Dendritic cell treated with granulocyte-macrophage colony-stimulating factor and Interleukin-4, amounts not matched to agents 40 ng/mL and 50 ng/mL, for 4 days (primary cell): ENCODE data around the gene SGCG.

Experiments used
- H3K27ac Mint-ChIP-seq: one replicate; pipeline ENCODE4 v1.8.0; 2022; ENCODE audit warnings: mild to moderate bottlenecking, mixed read lengths
- H3K27me3 Mint-ChIP-seq: one replicate; pipeline ENCODE4 v1.8.0; 2022; ENCODE audit warnings: mild to moderate bottlenecking, mixed read lengths
- H3K36me3 Mint-ChIP-seq: one replicate; pipeline ENCODE4 v1.8.0; 2022; ENCODE audit warnings: low read depth, mixed read lengths
- H3K4me1 Mint-ChIP-seq: one replicate; pipeline ENCODE4 v1.8.0; 2022; ENCODE audit warnings: low read depth, mixed read lengths
- H3K4me3 Mint-ChIP-seq: one replicate; pipeline ENCODE4 v1.8.0; 2022; ENCODE audit warnings: mild to moderate bottlenecking, moderate library complexity, mixed read lengths
- H3K9me3 Mint-ChIP-seq: one replicate; pipeline ENCODE4 v1.8.0; 2022; ENCODE audit warnings: mixed read lengths
- intact Hi-C: fragments of 100-400 bp; cut with micrococcal nuclease; formaldehyde crosslinking; loops from one replicate; pipeline ENCODE4 v1.15.0; 2022

SGCG gene

DNA sequence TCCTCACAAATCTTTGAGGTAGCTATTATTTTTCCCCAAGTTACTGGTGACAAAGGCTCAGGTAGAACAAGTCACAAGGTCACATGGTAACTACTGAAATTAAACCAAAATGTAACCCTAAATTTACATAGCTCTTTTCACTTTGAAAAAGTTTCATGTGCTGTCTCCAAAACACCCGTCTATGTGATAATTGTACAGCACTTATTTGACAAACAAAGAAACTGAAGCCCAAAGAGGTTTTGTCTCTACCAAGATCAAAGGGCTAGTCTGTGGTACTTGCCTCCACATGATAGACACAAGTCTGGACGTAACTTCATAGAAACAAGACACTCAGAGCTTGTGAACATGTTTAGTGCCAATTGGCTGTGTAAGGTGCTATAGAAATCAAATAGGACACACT is 144.4 kb downstream of the SGCG start:
- Mint-ChIP-seq H3K4me3 (no peak overlapping the region), H3K27ac (no peak overlapping the region), H3K36me3 (no peaks in the 10 kb centered on the region), H3K4me1 (no peaks in the 10 kb centered on the region), H3K27me3 (no peaks in the 10 kb centered on the region), H3K9me3 (peaks cover 6% of the 10 kb centered on the region)
- intact Hi-C loops, result no loop called here

DNA sequence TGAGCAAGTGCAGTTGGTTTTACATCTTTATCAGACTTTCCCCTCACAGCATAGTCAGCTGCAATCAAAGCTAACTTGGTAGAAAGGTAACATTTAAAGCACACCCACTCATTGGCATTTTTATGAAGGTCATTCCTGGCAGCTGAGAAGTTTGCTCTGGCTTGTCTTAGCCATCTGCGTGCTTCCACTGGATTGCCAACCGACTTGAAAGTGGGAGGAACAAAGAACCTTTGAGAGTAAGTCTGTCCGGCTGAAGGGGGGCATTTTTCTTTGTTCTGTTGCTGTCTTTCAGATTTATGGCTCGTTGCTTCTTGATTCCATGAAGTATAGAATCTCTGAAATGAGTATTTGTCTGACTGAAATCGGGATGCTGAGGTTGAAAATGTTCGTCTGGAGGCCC is 149.6 kb downstream of the SGCG start:
- no peaks in the 10 kb centered on the region for H3K27me3 Mint-ChIP-seq
- H3K36me3 Mint-ChIP-seq, result peaks cover 5% of the 10 kb centered on the region
- peaks cover 32% of the 10 kb centered on the region for H3K9me3 Mint-ChIP-seq
- no peaks in the 10 kb centered on the region for H3K4me1 Mint-ChIP-seq
- H3K27ac Mint-ChIP-seq, result no peak overlapping the region
- intact Hi-C loops, result no loop called here
- no peak overlapping the region for H3K4me3 Mint-ChIP-seq

DNA sequence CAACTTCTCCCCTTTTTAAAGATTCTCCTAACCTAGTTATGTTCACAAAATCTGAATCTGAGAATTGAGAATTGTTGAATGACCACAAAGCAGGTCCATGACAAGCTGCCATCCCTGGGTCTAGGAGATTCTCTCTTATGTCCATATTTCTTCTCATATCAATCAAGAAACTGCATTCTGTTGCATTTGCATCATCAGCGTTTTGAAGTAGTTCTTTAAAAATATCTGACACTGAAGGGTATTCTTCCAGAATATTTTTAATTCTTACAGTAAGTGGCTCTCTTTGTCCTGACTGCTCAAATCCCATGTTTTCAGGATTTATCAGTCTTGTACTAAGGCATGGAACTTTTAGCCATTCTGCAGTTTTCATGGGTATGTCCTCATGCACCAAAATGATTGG is 158.4 kb downstream of the SGCG start:
- no peak overlapping the region for H3K4me3 Mint-ChIP-seq
- intact Hi-C loops, result no loop called here
- no peak overlapping the region for H3K27ac Mint-ChIP-seq
- H3K9me3 Mint-ChIP-seq, result peaks cover 38% of the 10 kb centered on the region
- no peaks in the 10 kb centered on the region for H3K4me1 Mint-ChIP-seq
- H3K36me3 Mint-ChIP-seq, result peaks cover 28% of the 10 kb centered on the region
- no peaks in the 10 kb centered on the region for H3K27me3 Mint-ChIP-seq

DNA sequence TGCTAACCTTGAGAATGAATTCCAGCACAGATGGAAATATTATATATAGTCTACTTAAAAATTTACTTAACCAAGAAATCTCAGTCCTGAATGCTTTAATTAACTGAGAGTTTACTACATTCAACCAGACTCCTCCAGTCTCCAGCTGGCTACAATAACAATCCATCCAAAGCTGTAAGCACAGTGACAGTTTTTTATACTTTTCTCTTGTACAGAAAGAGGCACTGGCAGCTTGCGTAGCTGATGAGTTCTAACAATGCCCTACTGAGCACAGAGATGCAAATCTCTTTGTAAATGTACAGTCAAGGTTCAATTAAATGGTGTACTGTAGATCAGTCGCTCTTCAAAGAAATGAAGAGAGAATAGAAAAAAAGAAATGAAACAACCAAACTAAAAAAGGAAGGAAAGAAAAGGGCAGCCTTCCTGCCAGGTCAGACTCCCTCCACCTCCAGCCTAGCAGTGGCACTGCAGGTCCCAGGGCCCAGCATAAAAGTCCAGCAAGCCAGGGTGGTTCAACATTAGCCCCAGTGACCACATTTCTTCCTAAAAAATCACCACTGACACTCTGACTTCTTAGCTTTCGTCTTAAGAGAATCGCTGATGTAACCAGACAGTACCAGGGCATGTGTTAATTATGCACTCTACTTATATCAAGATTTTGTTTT is 164.3 kb downstream of the SGCG start:
- intact Hi-C loops, result no loop called here
- Mint-ChIP-seq H3K27me3 (no peaks in the 10 kb centered on the region), H3K4me3 (no peak overlapping the region)

DNA sequence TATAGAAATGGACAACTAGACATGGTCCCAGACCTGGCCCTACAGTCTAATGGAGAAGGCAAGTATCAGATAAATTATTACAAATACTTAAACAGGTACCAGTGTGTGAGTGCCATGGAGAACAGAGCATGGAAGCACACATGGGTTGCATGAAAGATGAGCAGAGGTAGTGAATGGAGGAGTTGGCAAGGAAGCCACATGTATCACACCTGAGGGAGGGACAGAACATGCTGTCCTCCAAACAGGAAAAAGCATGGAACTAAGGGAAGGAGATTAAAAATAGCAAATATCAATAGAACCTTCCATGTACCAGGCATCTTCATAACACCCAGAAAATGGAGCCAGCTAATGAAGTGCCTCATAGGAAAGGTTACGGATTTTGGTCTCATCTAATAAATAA is 166.8 kb downstream of the SGCG start:
- intact Hi-C loops, result no loop called here
- Mint-ChIP-seq H3K36me3 (peaks cover 81% of the 10 kb centered on the region), H3K4me3 (no peak overlapping the region)

More for the DNA sequence above, 164.3 kb downstream of the SGCG start:
- peaks cover 7% of the 10 kb centered on the region for H3K9me3 Mint-ChIP-seq
- H3K4me1 Mint-ChIP-seq, result peaks cover 5% of the 10 kb centered on the region
- no peak overlapping the region for H3K27ac Mint-ChIP-seq
- peaks cover 74% of the 10 kb centered on the region for H3K36me3 Mint-ChIP-seq

DNA sequence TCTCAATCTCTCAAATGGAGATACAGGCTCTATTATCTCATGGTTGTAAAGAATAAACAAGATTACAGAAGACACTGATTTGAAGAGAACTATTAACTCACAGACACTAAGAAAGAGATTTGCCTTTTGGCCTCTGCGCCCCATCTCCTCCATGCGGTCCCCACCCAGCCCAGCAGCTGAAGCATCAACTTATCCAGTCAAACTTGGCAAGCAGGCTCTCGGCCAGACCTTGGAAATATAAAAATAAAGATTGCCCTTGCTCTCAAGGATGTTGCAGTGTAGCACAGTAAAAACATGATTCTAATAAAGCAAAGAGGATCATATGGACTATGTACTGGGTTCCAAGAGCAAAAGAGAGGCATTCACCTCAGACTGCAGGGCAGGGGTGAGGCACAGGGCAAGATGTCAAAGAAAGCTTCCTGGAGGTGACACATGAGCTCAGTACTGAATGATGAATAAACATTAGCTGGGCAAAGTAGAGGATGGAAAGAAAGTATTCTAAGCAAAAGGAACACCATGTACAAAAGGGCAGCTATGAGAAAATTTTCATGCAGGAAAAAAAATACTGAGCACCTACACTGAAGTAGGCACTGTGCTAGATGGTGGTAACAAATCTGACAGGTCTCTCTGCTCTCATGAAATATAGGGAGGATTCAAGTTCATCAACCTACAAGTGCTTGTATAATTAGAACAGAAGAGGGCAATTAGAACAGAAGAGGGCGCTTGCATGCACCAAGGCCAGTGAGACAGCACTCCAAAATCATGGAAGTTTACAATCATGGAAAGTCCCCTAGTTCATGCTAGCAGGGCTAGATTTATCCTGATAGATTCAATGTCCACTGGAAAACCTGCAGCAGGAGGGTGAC is 167.7 kb downstream of the SGCG start:
- Mint-ChIP-seq H3K27me3 (no peaks in the 10 kb centered on the region), H3K36me3 (peaks cover 90% of the 10 kb centered on the region), H3K4me1 (peaks cover 5% of the 10 kb centered on the region), H3K9me3 (peaks cover 9% of the 10 kb centered on the region), H3K4me3 (no peak overlapping the region), H3K27ac (no peak overlapping the region)
- intact Hi-C loops, result no loop called here

More for the DNA sequence above, 166.8 kb downstream of the SGCG start:
- H3K9me3 Mint-ChIP-seq, result peaks cover 9% of the 10 kb centered on the region
- H3K27me3 Mint-ChIP-seq, result no peaks in the 10 kb centered on the region
- H3K4me1 Mint-ChIP-seq, result peaks cover 5% of the 10 kb centered on the region
- H3K27ac Mint-ChIP-seq, result no peak overlapping the region

DNA sequence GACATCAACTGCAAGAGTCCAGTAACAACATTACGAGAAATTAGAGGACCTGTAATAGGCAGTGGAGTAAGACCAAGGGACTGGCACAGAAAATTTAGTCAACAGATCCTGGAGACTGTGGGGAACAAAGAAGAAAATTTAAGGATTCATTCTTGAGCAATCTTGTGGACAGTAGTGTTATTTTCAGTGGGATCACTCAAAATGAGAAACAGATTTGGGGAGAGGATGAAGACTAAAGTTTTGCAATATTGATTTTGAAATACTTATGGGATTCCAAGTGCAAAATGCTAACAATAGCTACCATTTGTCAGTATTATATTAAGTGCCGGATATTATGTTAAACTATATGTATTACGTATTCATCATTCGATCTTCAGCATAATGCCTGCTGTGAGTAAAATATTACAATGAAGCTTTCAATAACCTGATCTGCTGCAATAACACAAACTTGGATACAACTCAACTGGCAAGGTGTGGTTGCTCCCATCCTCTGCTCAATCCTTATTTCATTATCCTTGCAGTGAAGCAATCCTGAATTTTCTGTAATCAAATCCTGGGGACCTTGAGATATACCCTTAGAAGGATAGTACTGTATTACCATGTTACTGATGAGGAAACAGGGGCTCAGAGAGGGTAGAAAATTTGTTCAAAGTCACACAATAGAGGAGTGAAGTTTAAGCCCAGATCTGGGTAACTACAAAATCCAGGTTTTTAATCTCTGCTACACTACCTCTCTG is 168.6 kb downstream of the SGCG start:
- no peaks in the 10 kb centered on the region for H3K27me3 Mint-ChIP-seq
- H3K27ac Mint-ChIP-seq, result no peak overlapping the region
- no peak overlapping the region for H3K4me3 Mint-ChIP-seq
- peaks cover 5% of the 10 kb centered on the region for H3K4me1 Mint-ChIP-seq
- H3K36me3 Mint-ChIP-seq, result peaks cover 88% of the 10 kb centered on the region
- peaks cover 9% of the 10 kb centered on the region for H3K9me3 Mint-ChIP-seq
- intact Hi-C loops, result no loop called here

DNA sequence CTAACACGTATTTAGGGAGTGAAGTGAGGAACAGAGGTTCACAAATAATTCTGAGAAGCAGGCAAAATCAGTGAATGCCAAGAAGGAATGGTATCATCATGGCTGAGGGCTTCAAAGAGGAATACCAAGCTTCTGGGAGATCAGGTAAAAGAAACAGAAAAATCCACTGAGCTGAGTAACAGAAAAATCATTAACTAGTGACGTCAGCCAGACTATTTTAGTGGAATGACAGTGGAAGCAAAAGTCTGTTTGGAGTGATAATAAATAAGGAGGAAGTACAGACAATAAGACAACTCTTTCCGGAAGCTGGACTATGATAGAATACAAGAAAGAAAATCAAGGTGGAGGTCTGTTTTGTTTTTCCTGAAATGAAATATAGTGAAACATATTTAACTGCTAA is 169.2 kb downstream of the SGCG start:
- Mint-ChIP-seq H3K27ac (no peak overlapping the region), H3K36me3 (peaks cover 91% of the 10 kb centered on the region), H3K27me3 (no peaks in the 10 kb centered on the region), H3K4me3 (no peak overlapping the region), H3K9me3 (peaks cover 9% of the 10 kb centered on the region), H3K4me1 (peaks cover 5% of the 10 kb centered on the region)
- intact Hi-C loops, result no loop called here

DNA sequence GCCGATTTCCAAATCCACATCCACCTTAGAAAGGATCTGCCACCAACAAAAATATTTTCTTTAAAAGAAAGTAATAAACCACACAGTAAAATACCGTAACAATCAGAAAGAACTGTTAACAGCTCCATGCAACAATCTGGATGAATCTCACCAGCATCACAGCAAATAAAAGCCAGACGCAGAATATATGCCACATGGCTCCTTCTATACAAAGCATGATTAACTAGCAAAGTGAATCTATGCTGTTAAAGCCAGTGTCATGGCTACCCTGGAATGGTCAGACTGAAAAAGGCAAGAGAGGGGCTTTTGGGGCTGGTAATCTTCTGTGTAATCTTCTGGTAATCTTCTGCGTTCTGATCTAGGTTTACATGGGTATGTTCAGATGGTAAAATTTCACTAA is 171.4 kb downstream of the SGCG start:
- peaks cover 92% of the 10 kb centered on the region for H3K36me3 Mint-ChIP-seq
- no peaks in the 10 kb centered on the region for H3K27me3 Mint-ChIP-seq
- intact Hi-C loops, result no loop called here

DNA sequence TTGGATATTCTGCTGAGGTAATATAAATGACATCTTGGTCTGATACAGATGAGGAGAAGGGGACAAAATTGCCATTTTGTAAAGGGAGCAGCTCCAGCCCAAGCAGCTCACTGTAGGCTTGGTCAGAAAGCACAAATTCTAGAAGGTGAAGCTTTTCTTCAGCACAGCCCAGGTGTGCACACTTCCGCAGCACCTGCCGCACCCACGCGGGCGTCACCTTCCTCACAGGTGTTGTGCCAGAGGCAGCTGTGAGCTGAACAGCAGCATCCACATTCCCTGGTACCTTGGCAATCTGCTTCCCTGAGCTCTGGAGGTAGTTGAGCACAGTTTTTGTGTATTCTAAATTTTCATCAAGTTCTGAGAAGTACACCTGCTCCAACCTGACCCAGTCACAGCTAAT is 173.7 kb downstream of the SGCG start:
- H3K36me3 Mint-ChIP-seq, result peaks cover 80% of the 10 kb centered on the region
- H3K9me3 Mint-ChIP-seq, result peaks cover 9% of the 10 kb centered on the region
- no peaks in the 10 kb centered on the region for H3K4me1 Mint-ChIP-seq

More for the DNA sequence above, 171.4 kb downstream of the SGCG start:
- no peaks in the 10 kb centered on the region for H3K4me1 Mint-ChIP-seq
- H3K27ac Mint-ChIP-seq, result no peak overlapping the region
- peaks cover 9% of the 10 kb centered on the region for H3K9me3 Mint-ChIP-seq
- H3K4me3 Mint-ChIP-seq, result no peak overlapping the region

DNA sequence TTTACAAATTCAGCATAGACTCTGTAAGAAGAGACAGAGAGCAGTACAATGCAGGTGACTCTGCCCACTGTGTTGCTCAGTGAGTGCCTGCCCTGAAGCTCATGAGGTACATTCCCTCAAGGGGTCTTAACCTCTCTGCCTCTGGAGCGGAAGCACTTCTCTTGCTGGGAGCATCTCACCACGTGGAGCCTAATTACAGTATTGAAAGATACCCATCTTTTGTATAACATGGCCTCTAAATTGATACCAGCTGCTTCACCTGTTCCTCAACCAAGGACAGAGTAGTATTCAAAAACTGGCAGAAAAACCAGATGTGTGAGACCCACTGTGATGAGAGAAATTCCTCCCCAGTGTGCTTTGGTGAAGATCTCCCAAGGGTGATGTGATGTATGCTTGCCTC is 175.6 kb downstream of the SGCG start:
- peaks cover 76% of the 10 kb centered on the region for H3K36me3 Mint-ChIP-seq
- H3K4me1 Mint-ChIP-seq, result no peaks in the 10 kb centered on the region
- H3K4me3 Mint-ChIP-seq, result no peak overlapping the region
- no peaks in the 10 kb centered on the region for H3K27me3 Mint-ChIP-seq
- H3K27ac Mint-ChIP-seq, result no peak overlapping the region
- H3K9me3 Mint-ChIP-seq, result peaks cover 7% of the 10 kb centered on the region
- intact Hi-C loops, result no loop called here

More for the DNA sequence above, 173.7 kb downstream of the SGCG start:
- no peaks in the 10 kb centered on the region for H3K27me3 Mint-ChIP-seq
- intact Hi-C loops, result no loop called here
- no peak overlapping the region for H3K4me3 Mint-ChIP-seq
- H3K27ac Mint-ChIP-seq, result no peak overlapping the region

DNA sequence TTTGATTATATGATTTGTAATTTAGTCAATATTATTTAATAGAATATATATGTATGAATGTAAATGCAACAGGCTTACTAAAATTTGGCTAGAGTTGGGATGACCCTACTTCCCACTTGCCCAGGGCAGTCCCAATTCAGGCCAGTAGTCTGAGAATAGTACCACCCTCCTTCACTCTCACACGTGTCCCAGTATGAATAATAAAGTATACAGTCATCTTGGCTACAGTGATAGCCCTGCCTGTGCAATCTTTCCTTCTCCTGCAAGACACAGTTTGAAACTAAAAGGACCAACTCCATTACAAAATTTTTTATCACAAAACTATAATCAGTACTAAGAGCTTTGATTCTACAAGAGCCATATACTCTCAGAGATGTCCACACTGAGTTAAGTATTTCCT is 176.6 kb downstream of the SGCG start:
- Mint-ChIP-seq H3K4me1 (no peaks in the 10 kb centered on the region), H3K9me3 (no peaks in the 10 kb centered on the region), H3K36me3 (peaks cover 76% of the 10 kb centered on the region), H3K4me3 (no peak overlapping the region), H3K27me3 (no peaks in the 10 kb centered on the region), H3K27ac (no peak overlapping the region)
- intact Hi-C loops, result no loop called here

DNA sequence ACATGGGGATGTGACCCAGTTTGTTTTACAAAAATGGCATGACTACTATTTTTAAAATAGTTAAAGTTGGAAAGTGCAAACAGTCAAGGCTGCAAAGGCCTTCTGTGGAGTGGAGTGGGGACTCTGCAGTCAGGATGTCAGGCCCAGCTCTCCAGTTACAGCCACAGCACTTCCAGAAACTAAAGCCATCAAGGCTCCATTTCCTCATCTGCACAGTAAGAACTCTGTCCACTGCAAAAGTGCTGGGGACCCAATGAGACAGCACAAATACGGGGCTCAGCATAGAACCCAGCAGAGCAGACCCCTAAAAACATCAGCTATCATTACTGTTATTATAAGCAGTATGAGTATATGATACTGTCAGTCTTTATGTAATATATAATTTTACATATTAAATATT is 179.1 kb downstream of the SGCG start:
- intact Hi-C loops, result no loop called here
- Mint-ChIP-seq H3K9me3 (no peaks in the 10 kb centered on the region), H3K4me3 (no peak overlapping the region), H3K27me3 (no peaks in the 10 kb centered on the region), H3K27ac (no peak overlapping the region), H3K4me1 (no peaks in the 10 kb centered on the region), H3K36me3 (peaks cover 80% of the 10 kb centered on the region)

DNA sequence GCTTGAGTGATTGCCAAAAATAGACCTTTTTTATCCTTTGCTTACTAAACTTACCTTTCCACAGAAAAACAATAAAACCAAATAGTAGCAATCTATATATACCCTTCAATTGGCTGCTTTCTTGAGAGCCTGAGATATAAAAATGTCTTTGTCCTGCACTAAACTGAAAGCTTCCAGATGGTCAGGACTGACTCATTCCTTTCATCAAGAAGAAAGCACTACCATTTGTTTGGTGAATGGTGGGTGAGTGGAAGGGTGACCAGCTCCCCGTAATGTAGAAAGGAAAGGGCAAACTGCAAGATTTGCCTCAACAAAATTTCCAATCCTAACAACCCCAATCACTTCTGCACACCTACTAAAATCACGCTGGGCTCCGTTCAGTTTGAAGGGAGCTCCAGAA is 184.9 kb downstream of the SGCG start:
- Mint-ChIP-seq H3K36me3 (peaks cover 91% of the 10 kb centered on the region), H3K27me3 (no peaks in the 10 kb centered on the region), H3K4me1 (peaks cover 5% of the 10 kb centered on the region), H3K4me3 (no peak overlapping the region), H3K27ac (no peak overlapping the region), H3K9me3 (no peaks in the 10 kb centered on the region)
- intact Hi-C loops, result no loop called here
